ENCODE data around the gene B4GALT3. TPM values are rescaled to one million over a fixed set of nuclear protein-coding genes. Genes with fewer than 3 reads are reported as not detected.

B4GALT3 gene
- total RNA-seq, 4 donors from 2014 or later: 1.0 to 23.9 (median 19.9) TPM

DNA sequence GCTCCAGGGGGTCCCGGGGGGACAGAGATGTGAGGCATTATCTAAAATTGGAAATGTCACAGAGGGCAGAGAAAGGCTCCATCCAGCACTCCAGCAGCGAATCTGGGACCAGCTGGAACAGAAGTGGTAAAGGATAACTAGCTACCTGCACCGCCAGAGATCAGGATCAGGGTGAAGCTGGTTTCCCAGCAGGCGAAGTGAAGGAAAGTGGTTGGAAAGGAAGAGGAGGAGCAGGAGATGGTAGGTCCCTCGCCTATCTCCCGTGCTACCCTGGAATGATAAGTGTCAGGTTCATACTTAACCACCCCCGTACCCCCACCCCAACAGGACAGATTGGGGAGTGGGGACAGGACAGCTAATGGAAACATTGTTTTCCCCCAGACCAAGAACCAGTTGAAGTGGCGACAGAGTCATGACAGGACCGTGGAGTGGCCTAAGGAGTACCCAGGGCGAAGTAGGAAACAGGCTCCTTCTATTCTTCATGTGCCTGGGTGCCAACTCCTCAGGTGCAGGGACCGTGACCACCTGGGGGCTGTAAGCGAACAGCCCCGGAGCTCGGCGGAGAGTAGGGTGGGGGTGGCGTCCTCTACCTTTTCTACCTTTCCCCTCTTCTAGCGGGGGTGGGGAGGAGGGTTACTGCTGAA lies 717 bp downstream of the B4GALT3 start:
- Histone ChIP-seq H3K27me3 (no peaks in the 10 kb centered on the region), H3K9me3 (no peaks in the 10 kb centered on the region), H3K4me3 (peak overlapping the region; percentile 64 to 89), H3K36me3 (no peaks in the 10 kb centered on the region), H3K4me1 (peaks cover 0 to 17% of the 10 kb centered on the region in 2 donors), H3K27ac (peak overlapping the region; percentile 89 to 92)
- no peak for DNase-seq
- intact Hi-C loops (cut with DNase I; ENCODE audit: low total_unique reads): no loop called here
- TF ChIP-seq, protein P1, sequence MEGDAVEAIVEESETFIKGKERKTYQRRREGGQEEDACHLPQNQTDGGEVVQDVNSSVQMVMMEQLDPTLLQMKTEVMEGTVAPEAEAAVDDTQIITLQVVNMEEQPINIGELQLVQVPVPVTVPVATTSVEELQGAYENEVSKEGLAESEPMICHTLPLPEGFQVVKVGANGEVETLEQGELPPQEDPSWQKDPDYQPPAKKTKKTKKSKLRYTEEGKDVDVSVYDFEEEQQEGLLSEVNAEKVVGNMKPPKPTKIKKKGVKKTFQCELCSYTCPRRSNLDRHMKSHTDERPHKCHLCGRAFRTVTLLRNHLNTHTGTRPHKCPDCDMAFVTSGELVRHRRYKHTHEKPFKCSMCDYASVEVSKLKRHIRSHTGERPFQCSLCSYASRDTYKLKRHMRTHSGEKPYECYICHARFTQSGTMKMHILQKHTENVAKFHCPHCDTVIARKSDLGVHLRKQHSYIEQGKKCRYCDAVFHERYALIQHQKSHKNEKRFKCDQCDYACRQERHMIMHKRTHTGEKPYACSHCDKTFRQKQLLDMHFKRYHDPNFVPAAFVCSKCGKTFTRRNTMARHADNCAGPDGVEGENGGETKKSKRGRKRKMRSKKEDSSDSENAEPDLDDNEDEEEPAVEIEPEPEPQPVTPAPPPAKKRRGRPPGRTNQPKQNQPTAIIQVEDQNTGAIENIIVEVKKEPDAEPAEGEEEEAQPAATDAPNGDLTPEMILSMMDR (IDR thresholded peaks at IDR 0.05): no peak
- TF ChIP-seq POLR2A (IDR thresholded peaks at IDR 0.05): no peak

DNA sequence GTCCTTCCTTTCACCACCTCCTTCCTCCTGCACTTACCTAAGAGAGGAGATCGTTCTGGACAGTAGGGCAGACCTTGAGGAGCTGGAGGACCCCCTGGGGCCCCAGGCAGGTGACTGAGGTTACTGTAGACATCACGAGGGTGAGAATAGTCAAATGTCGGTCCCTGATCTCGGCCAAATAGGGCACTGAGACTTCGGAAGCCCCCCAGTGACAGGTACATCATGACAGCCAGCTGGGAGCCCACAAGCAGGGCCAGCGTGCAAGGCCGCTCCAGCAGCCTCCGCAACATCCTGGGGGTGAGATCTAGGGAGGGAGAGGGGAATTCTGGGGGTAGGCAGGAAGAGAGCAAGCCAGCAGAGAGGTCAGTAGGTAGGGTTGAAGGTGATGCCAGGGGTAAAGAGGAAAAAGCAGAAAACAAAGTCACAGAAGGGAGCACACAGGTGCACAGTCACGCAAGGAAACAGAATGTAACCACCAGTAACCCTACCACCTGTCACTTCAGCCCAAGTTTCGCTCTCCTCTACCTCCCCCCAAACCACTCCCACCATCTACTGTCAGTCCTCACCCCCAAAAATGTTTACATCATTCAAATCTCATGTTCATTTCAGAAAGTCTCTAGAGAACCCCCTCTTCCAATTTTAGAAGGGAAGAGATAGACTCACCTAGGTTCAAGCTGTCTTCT lies 1.4 kb downstream of the B4GALT3 start:
- no peak for DNase-seq
- intact Hi-C loops (cut with DNase I; ENCODE audit: low total_unique reads): no loop called here
- Histone ChIP-seq H3K9me3 (no peaks in the 10 kb centered on the region), H3K4me1 (peaks cover 0 to 17% of the 10 kb centered on the region in 2 donors), H3K36me3 (no peaks in the 10 kb centered on the region), H3K4me3 (peak overlapping the region in 1 of 2 donors; percentile 64), H3K27me3 (no peaks in the 10 kb centered on the region), H3K27ac (peak overlapping the region; percentile 89 to 92)
- no peak for TF ChIP-seq POLR2A (IDR thresholded peaks at IDR 0.05)
- TF ChIP-seq, protein P1 (IDR thresholded peaks at IDR 0.05): no peak

DNA sequence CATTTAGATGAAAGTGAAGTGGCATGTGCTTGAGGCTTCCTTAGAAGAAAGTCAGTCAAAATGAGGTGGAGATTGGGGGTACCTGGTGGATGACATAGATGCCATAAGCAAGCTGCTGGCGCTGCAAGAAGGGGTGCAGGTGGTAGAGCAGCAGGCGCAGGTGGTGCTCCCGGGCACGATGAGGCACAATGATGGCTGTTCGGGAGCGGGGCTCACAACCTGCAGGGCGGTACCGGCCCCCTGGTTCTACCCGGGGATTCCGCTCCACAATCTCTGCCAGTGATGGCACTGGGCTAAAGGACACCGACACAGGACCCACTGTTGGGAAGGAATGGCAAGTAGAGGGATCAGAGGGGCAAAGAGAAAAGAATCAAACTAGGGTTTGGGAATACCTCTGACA lies 2.4 kb downstream of the B4GALT3 start:
- Histone ChIP-seq H3K4me3 (no peak overlapping the region), H3K27me3 (no peaks in the 10 kb centered on the region), H3K9me3 (no peaks in the 10 kb centered on the region), H3K4me1 (peaks cover 0 to 17% of the 10 kb centered on the region in 2 donors), H3K36me3 (no peaks in the 10 kb centered on the region), H3K27ac (no peak overlapping the region)
- intact Hi-C loops (cut with DNase I; ENCODE audit: low total_unique reads): no loop called here
- DNase-seq: no peak
- TF ChIP-seq, protein P1 (IDR thresholded peaks at IDR 0.05): no peak

DNA sequence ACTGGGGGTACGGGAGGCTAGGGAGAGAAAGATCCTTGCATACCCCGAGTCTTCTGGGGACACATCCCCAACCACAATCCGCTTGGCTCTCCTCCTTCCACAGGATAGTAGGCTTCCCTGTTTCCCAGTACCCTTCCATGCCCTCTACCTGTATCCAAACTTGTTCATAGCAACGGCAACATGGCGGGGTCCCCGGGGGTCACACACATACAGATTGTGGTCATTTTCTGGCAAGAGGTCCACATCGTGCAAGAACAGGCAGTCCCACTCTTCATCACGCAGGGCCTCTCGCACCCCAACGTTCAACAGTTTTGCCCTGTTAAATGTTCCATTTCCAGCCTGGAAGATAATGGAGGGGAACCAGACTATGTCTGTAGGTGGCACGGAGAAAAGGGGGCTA lies 3.6 kb downstream of the B4GALT3 start:
- DNase-seq: no peak
- intact Hi-C loops (cut with DNase I; ENCODE audit: low total_unique reads): no loop called here
- Histone ChIP-seq H3K4me3 (no peak overlapping the region), H3K4me1 (peaks cover 0 to 17% of the 10 kb centered on the region in 2 donors), H3K9me3 (no peaks in the 10 kb centered on the region), H3K27me3 (no peaks in the 10 kb centered on the region), H3K36me3 (no peaks in the 10 kb centered on the region), H3K27ac (peak overlapping the region; percentile 12 to 32)
- TF ChIP-seq POLR2A (IDR thresholded peaks at IDR 0.05): no peak
- TF ChIP-seq, protein P1 (IDR thresholded peaks at IDR 0.05): no peak

DNA sequence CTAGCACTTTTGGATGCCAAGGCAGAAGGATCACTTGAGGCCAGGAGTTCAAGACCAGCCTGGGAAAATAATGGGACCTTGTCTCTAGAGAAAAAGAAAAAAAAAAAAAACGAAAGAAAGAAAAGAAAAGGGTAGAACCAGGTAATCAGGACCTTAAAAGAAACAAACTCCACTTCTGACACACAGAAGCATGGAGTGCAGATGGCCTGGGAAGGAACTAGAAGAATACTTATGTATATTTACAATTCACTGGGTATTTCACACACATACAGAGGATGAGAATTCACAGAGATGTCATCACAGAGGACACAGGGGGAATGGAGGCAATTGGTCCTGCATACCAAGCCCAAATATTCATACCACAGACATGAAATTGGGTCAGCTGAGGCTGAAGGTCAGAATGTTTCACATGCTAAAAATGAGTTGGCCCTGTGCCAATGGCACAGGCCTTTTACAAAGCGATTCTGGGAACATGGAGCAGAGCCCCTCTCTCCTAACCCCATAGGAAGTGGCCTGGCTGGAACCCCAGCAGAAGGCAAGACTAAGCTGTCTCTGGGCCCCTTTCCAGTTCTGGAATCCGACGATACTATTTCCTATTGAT lies 4.4 kb downstream of the B4GALT3 start:
- H3K4me1 ChIP-seq: peaks cover 0 to 18% of the 10 kb centered on the region in 2 donors
- intact Hi-C loops (cut with DNase I; ENCODE audit: low total_unique reads): no loop called here
- no peaks in the 10 kb centered on the region for H3K36me3 ChIP-seq
- no peaks in the 10 kb centered on the region for H3K27me3 ChIP-seq
- H3K27ac ChIP-seq: peak overlapping the region; percentile 12 to 32
- H3K9me3 ChIP-seq: no peaks in the 10 kb centered on the region
- H3K4me3 ChIP-seq: no peak overlapping the region
- TF ChIP-seq, protein P1 (IDR thresholded peaks at IDR 0.05): no peak
- no peak for TF ChIP-seq POLR2A (IDR thresholded peaks at IDR 0.05)
- peak in 1 of 2 donors; percentile 43 for DNase-seq

Measured in uterus (tissue), 4 donors.